Fibroblast of lung (primary cell): Measurements from ENCODE around the gene TGFB3. TPM values are rescaled to one million over a fixed set of nuclear protein-coding genes. Genes with fewer than 3 reads are reported as not detected.

Experiments
- DNase-seq, 2 donors: peaks; one replicate each; pipeline versions ENCODE4 v3.0.0 to v3.0.0-alpha.2; 2010; ENCODE audit warnings: low read depth in 2 of 2
- H2AFZ ChIP-seq: 2 replicates; pipeline ENCODE4 v1.5.1; 2012; ENCODE audit warnings: low read length, control low read depth, inconsistent platforms
- H3K27ac ChIP-seq: 2 replicates; pipeline ENCODE4 v1.5.1; 2011; ENCODE audit warnings: low read length, control low read depth; ENCODE audit not compliant: insufficient read depth
- H3K27me3 ChIP-seq: 2 replicates; pipeline ENCODE4 v1.5.1; 2011; ENCODE audit warnings: mild to moderate bottlenecking, low read length; ENCODE audit not compliant: control insufficient read depth, insufficient read depth
- H3K36me3 ChIP-seq: 2 replicates; pipeline ENCODE4 v1.5.1; 2011; ENCODE audit warnings: low read length; ENCODE audit not compliant: control insufficient read depth, insufficient read depth
- H3K4me1 ChIP-seq: 2 replicates; pipeline ENCODE4 v1.5.1; 2011; ENCODE audit warnings: low read length; ENCODE audit not compliant: control insufficient read depth, insufficient read depth; ENCODE audit errors: extremely low read depth
- H3K4me2 ChIP-seq: 2 replicates; pipeline ENCODE4 v1.5.1; 2011; ENCODE audit warnings: low read length, control low read depth; ENCODE audit not compliant: insufficient read depth; ENCODE audit errors: extremely low read depth
- H3K4me3 ChIP-seq, 4 experiments: fragments of 200-600 bp in 1 of 4; sonication (generic) in 1 of 4; replicated peaks in 1 of 4; 2 replicates each; pipeline ENCODE4 v1.5.1; 2011 to 2016; ENCODE audit warnings: low read length in 4 of 4, low read depth in 3 of 4, mild to moderate bottlenecking in 3 of 4, control low read depth in 2 of 4, inconsistent platforms in 1 of 4, mixed read lengths in 1 of 4; ENCODE audit not compliant: insufficient read depth in 1 of 4; ENCODE audit errors: control extremely low read depth in 1 of 4
- H3K79me2 ChIP-seq: 2 replicates; pipeline ENCODE4 v1.5.1; 2012; ENCODE audit warnings: mild to moderate bottlenecking, low read length, inconsistent platforms; ENCODE audit not compliant: control insufficient read depth, insufficient read depth
- H3K9ac ChIP-seq: 2 replicates; pipeline ENCODE4 v1.5.1; 2011; ENCODE audit warnings: mild to moderate bottlenecking, low read length, control low read depth; ENCODE audit not compliant: insufficient read depth
- H3K9me3 ChIP-seq: 2 replicates; pipeline ENCODE4 v1.5.1; 2012; ENCODE audit warnings: low read depth, low read length; ENCODE audit not compliant: control insufficient read depth, insufficient read depth
- H4K20me1 ChIP-seq: 2 replicates; pipeline ENCODE4 v1.5.1; 2011; ENCODE audit warnings: low read length; ENCODE audit not compliant: control insufficient read depth, insufficient read depth; ENCODE audit errors: extremely low read depth
- CTCF ChIP-seq, 2 donors: IDR thresholded peaks in 1 of 2; conservative IDR thresholded peaks in 1 of 2; 1 replicate in 1 of 2; 2 replicates in 1 of 2; pipeline ENCODE4 v1.5.1; 2011 to 2012; ENCODE audit warnings: low read length in 2 of 2, control low read depth in 1 of 2, inconsistent platforms in 1 of 2, low read depth in 1 of 2, mild to moderate bottlenecking in 1 of 2
- EZH2 ChIP-seq: IDR thresholded peaks from 2 replicates; pipeline ENCODE4 v1.5.1; 2012; ENCODE audit warnings: low read length, control low read depth, mild to moderate bottlenecking; ENCODE audit errors: missing control alignments
- polyA plus RNA-seq, 2 donors: library from polyadenylated mRNA; depleted of rRNA in 1 of 2; stranded (reverse) in 1 of 2; unstranded in 1 of 2; fragments of >200 nt; gene quantifications; 2 replicates each; pipeline ENCODE4 v1.2.1, GENCODE V29; 2011 to 2012; ENCODE audit warnings: missing spikeins in 1 of 2
- total RNA-seq: library from RNA; depleted of rRNA; stranded (reverse); fragments of >200 nt; gene quantifications from 2 replicates; pipeline ENCODE4 v1.2.1, GENCODE V29; 2014

TGFB3 gene
- total and polyA plus RNA-seq, 2 donors (not counting 1 experiment from before 2014, with no cell fraction given): 5.9 to 30.8 TPM

- H3K4me1 ChIP-seq: no peaks in the 10 kb centered on the region
- H3K79me2 ChIP-seq: no peaks in the 10 kb centered on the region
- H3K9me3 ChIP-seq: no peaks in the 10 kb centered on the region
- TF ChIP-seq CTCF (conservative IDR thresholded peaks at IDR 0.05 in 1 of 2, IDR thresholded peaks at IDR 0.05 in 1 of 2; ENCODE audit: low read depth in 1 of 2, low read length in 2 of 2): no peak
- no peak for TF ChIP-seq EZH2
- H3K4me2 ChIP-seq: no peak overlapping the region
- no peak overlapping the region for H3K27ac ChIP-seq
- no peak for DNase-seq
- no peak overlapping the region for H3K4me3 ChIP-seq
- no peak overlapping the region for H3K9ac ChIP-seq
- peaks cover 2% of the 10 kb centered on the region for H3K36me3 ChIP-seq
- H3K27me3 ChIP-seq: no peaks in the 10 kb centered on the region
- no peaks in the 10 kb centered on the region for H4K20me1 ChIP-seq
- no peak overlapping the region for H2AFZ ChIP-seq
Measured at GRCh38 chr14:76002383-76002782, 20.6 kb upstream of the TGFB3 start.

- DNase-seq: no peak
- no peak overlapping the region for H3K4me2 ChIP-seq
- H3K4me1 ChIP-seq: peaks cover 12% of the 10 kb centered on the region
- H3K9ac ChIP-seq: no peak overlapping the region
- no peak overlapping the region for H3K4me3 ChIP-seq
- peaks cover 2% of the 10 kb centered on the region for H3K36me3 ChIP-seq
- TF ChIP-seq EZH2: no peak
- TF ChIP-seq CTCF (conservative IDR thresholded peaks at IDR 0.05 in 1 of 2, IDR thresholded peaks at IDR 0.05 in 1 of 2; ENCODE audit: low read depth in 1 of 2, low read length in 2 of 2): no peak
- no peaks in the 10 kb centered on the region for H3K27me3 ChIP-seq
- H2AFZ ChIP-seq: no peak overlapping the region
- H3K9me3 ChIP-seq: no peaks in the 10 kb centered on the region
- no peaks in the 10 kb centered on the region for H3K79me2 ChIP-seq
- peak overlapping the region; percentile 1 for H3K27ac ChIP-seq
- H4K20me1 ChIP-seq: no peaks in the 10 kb centered on the region
Measured at GRCh38 chr14:75999511-76000190, 17.9 kb upstream of the TGFB3 start.

- no peaks in the 10 kb centered on the region for H3K79me2 ChIP-seq
- no peak overlapping the region for H2AFZ ChIP-seq
- no peak for TF ChIP-seq EZH2
- TF ChIP-seq CTCF (conservative IDR thresholded peaks at IDR 0.05 in 1 of 2, IDR thresholded peaks at IDR 0.05 in 1 of 2; ENCODE audit: low read depth in 1 of 2, low read length in 2 of 2): no peak
- no peak for DNase-seq
- no peaks in the 10 kb centered on the region for H3K27me3 ChIP-seq
- no peak overlapping the region for H3K4me2 ChIP-seq
- H3K9me3 ChIP-seq: no peaks in the 10 kb centered on the region
- no peak overlapping the region for H3K9ac ChIP-seq
- no peak overlapping the region for H3K4me3 ChIP-seq
- no peaks in the 10 kb centered on the region for H4K20me1 ChIP-seq
- H3K27ac ChIP-seq: peak overlapping the region; percentile 91
- H3K36me3 ChIP-seq: peaks cover 2% of the 10 kb centered on the region
- peaks cover 16% of the 10 kb centered on the region for H3K4me1 ChIP-seq
Measured at GRCh38 chr14:75996488-75996887, 14.7 kb upstream of the TGFB3 start.
